EH (cell line): ENCODE results near the gene ZNF689.
A peak's percentile ranks its signal among the peaks of the same experiment; 100 is the strongest.
"Not testable (repeated sequence)": the region's sequence is repeated elsewhere in the genome, so short reads cannot be mapped to it uniquely, and the experiment has no call there.

Experiments
- DNase-seq: peaks from one replicate; pipeline ENCODE4 v3.0.0-alpha.2; 2015; ENCODE audit warnings: low read depth

Gene ZNF689

GRCh38 chr16:30609926-30610839 lies at the start of gene ZNF689:
ZNF689 (minus strand) TSS chr16:30610389; CDS start chr16:30610041, 348 bp downstream.
- DNase-seq: peak; percentile 96

- DNase-seq: peak; percentile 97
Measured at GRCh38 chr16:30658731-30659506, 48.7 kb upstream of the ZNF689 start.

GRCh38 chr16:30657866-30658730 lies 47.9 kb upstream of the ZNF689 start, which contains the start of gene FBRS:
FBRS (plus strand) TSS chr16:30658431; CDS start chr16:30659519, 1,088 bp downstream.
- DNase-seq: peak; percentile 100

GRCh38 chr16:30656974-30657865 lies 47.0 kb upstream of the ZNF689 start:
- DNase-seq: no peak

GRCh38 chr16:30656388-30656787 lies 46.2 kb upstream of the ZNF689 start:
- DNase-seq: no peak

- no peak for DNase-seq
Measured at GRCh38 chr16:30655815-30656347, 45.7 kb upstream of the ZNF689 start.

GRCh38 chr16:30654856-30655255 lies 44.7 kb upstream of the ZNF689 start:
- no peak for DNase-seq

- no peak for DNase-seq
Measured at GRCh38 chr16:30652718-30653117, 42.5 kb upstream of the ZNF689 start.

GRCh38 chr16:30652005-30652296 lies 41.8 kb upstream of the ZNF689 start:
- DNase-seq: no peak

- peak; percentile 67 for DNase-seq
Measured at GRCh38 chr16:30651124-30652004, 41.2 kb upstream of the ZNF689 start.

- peak; percentile 100 for DNase-seq
Measured at GRCh38 chr16:30650369-30651123, 40.4 kb upstream of the ZNF689 start, which contains the start of gene PRR14. PRR14 (plus strand) TSS chr16:30650960; CDS start chr16:30651646, 686 bp downstream.

GRCh38 chr16:30649725-30650368 lies 39.7 kb upstream of the ZNF689 start:
- DNase-seq: no peak

- DNase-seq: no peak
Measured at GRCh38 chr16:30647274-30647571, 37.0 kb upstream of the ZNF689 start.

GRCh38 chr16:30645727-30646126 lies 35.5 kb upstream of the ZNF689 start:
- no peak for DNase-seq

GRCh38 chr16:30644334-30644830 lies 34.2 kb upstream of the ZNF689 start:
- no peak for DNase-seq

- DNase-seq: no peak
Measured at GRCh38 chr16:30641378-30641982, 31.3 kb upstream of the ZNF689 start.

GRCh38 chr16:30637944-30638343 lies 27.8 kb upstream of the ZNF689 start:
- DNase-seq: peak; percentile 70

- not testable (repeated sequence) for DNase-seq
Measured at GRCh38 chr16:30637139-30637538, 26.9 kb upstream of the ZNF689 start.
